Heart left ventricle (tissue), 16 donors: ENCODE measurements around the gene PAK4. TPM values are rescaled to one million over a fixed set of nuclear protein-coding genes. Genes with fewer than 3 reads are reported as not detected.

Experiments used
- ATAC-seq, 4 donors: fragments of 200-7000 bp; cut with Tn5 transposase; one replicate each; pipeline ENCODE4 v1.9.1; 2020 to 2022; ENCODE audit warnings: moderate library complexity in 4 of 4, mild to moderate bottlenecking in 3 of 4, moderate number of reproducible peaks in 1 of 4
- DNase-seq, 5 donors: peaks; one replicate each; pipeline ENCODE4 v3.0.0-alpha.2; 2020
- H3K27ac ChIP-seq, 12 donors: fragments of 200-600 bp; sonication (generic) in 4 of 12; one replicate each; pipeline versions ENCODE4 v1.5.0 to v1.8.0; 2016 to 2022; ENCODE audit warnings: mild to moderate bottlenecking in 2 of 12
- H3K27me3 ChIP-seq, 9 donors: fragments of 200-600 bp; sonication (generic) in 2 of 9; one replicate each; pipeline versions ENCODE4 v1.5.1 to v1.8.0; 2016 to 2022; ENCODE audit warnings: mild to moderate bottlenecking in 3 of 9
- H3K36me3 ChIP-seq, 9 donors: fragments of 200-600 bp; sonication (generic) in 2 of 9; one replicate each; pipeline versions ENCODE4 v1.5.0 to v1.8.0; 2018 to 2022; ENCODE audit warnings: mild to moderate bottlenecking in 2 of 9
- H3K4me1 ChIP-seq, 12 donors: fragments of 200-600 bp; sonication (generic) in 4 of 12; one replicate each; pipeline versions ENCODE4 v1.5.0 to v1.8.0; 2016 to 2022; ENCODE audit warnings: mild to moderate bottlenecking in 3 of 12
- H3K4me3 ChIP-seq, 12 donors: fragments of 200-600 bp; sonication (generic) in 4 of 12; one replicate each; pipeline versions ENCODE4 v1.5.0 to v1.8.0; 2017 to 2022; ENCODE audit warnings: mild to moderate bottlenecking in 9 of 12, moderate library complexity in 4 of 12
- H3K9me3 ChIP-seq, 12 donors: fragments of 200-600 bp; sonication (generic) in 4 of 12; one replicate each; pipeline versions ENCODE4 v1.5.0 to v1.8.0; 2016 to 2022; ENCODE audit warnings: mild to moderate bottlenecking in 1 of 12
- POLR2A ChIP-seq, 2 donors: fragments of 450-650 bp; IDR thresholded peaks; one replicate each; pipeline ENCODE4 v1.6.1; 2017; ENCODE audit warnings: antibody characterized with exemption in 2 of 2, mild to moderate bottlenecking in 2 of 2, moderate library complexity in 2 of 2
- WGBS, 4 donors: extraction: QIAGEN DNeasy Blood & Tissue Kit in 2 of 4; methylation state at CpG; one replicate each; pipeline versions ENCODE4 v1.1.5 to v1.1.7; 2013 to 2018; 5-methylcytosine and 5-hydroxymethylcytosine counted together
- intact Hi-C, 10 donors: fragments of 100-400 bp; cut with DNase I; formaldehyde crosslinking; loops; one replicate each; pipeline versions ENCODE4 v1.11.1 to v1.14.2; 2022
- polyA plus RNA-seq, 2 donors: library from polyadenylated mRNA; stranded (reverse); fragments of 200-250 nt; gene quantifications; one replicate each; pipeline ENCODE4 v1.2.3, GENCODE V29; 2013
- total RNA-seq, 9 donors: library from RNA; depleted of rRNA in 2 of 9; stranded (reverse); fragments of >200 nt in 2 of 9; fragmentation: NEBNext Ultra II Directional in 3 of 9; extraction: Animal tissue kit (Norgen Biotek cat#: 25700) in 3 of 9; gene quantifications; one replicate each; pipeline versions ENCODE4 v1.1.0 to v1.2.4, GENCODE V29; 2016 to 2023
- TF ChIP-seq, protein P1 (sequence below), 12 donors: fragments of 200-600 bp; sonication (generic) in 4 of 12; IDR thresholded peaks; one replicate each; pipeline versions ENCODE4 v1.5.0 to v1.8.0; 2018 to 2022; ENCODE audit warnings: antibody characterized with exemption in 12 of 12, mild to moderate bottlenecking in 5 of 12
- donor health status: ischemic (EF 13 %, LVEDD 7.1; RV severe dilation, severe dysfunction).
- donor health status: healthy with polysubstance abuse.
- donor health status: DM: no; HTN: yes; CAD: no.
- donor health status: DM: no; HTN: no; CAD: no.
- donor health status: ischemic (EF 25% LVEDD 6.9; RV normal size, moderate dysfunction).
- donor health status: ischemic (EF 25% LVEDD 5.7; RV mildly dilated, moderate dysfunction).
- donor health status: healthy.
- donor health status: DM: yes; HTN: yes; CAD: no.
- donor health status: ischemic (EF 35%, LVEDD 5.7; RV mildly dilated, moderate dysfunction).
- donor health status: nonischemic (EF 11% LVEDD 7.7; RV severe dilation, severe dysfunction).
- donor health status: DM: yes; HTN: yes; CAD: no.
- donor health status: PGD.
- donor health status: ischemic (EF 29% LVEDD 5.4; RV normal size, mild dysfunction).
- donor health status: nonischemic (EF 23%, LVEDD 6.1; RV moderate dilation, normal function).

PAK4 gene
- total and polyA plus RNA-seq, 11 donors: 9.5 to 25.8 (median 16.2) TPM

DNA sequence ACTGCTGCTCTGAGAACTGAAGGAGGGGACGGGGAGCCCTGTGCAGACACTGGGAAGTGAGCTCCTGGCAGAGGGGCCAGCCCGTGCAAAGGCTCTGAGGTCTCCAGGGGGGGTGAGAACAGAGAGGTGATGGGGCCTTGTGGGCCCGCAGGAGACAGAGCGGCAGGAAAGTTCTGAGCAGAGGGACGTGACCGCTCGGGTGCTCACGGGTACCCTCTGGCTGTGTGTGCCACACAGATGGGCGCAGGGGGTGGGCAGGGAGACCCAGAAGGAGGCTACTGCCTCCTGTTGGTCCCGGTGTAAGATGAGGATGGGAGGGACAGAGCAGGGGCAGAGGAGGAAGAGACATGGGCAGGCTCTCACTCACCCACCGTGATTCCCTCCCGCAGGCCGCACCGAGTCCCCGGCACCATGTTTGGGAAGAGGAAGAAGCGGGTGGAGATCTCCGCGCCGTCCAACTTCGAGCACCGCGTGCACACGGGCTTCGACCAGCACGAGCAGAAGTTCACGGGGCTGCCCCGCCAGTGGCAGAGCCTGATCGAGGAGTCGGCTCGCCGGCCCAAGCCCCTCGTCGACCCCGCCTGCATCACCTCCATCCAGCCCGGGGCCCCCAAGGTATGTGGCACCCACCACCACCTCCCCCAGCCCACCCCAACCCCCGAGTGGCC, 43.7 kb downstream of the PAK4 start:
- intact Hi-C loops: no loop called here
- Histone ChIP-seq H3K36me3 (peaks cover 0 to 36% (median 8%) of the 10 kb centered on the region in 9 donors), H3K4me1 (peaks cover 0 to 21% (median 13%) of the 10 kb centered on the region in 12 donors), H3K27ac (no peak overlapping the region), H3K4me3 (no peak overlapping the region), H3K27me3 (no peaks in the 10 kb centered on the region), H3K9me3 (no peaks in the 10 kb centered on the region)
- TF ChIP-seq POLR2A (IDR thresholded peaks at IDR 0.05): no peak
- TF ChIP-seq, protein P1, sequence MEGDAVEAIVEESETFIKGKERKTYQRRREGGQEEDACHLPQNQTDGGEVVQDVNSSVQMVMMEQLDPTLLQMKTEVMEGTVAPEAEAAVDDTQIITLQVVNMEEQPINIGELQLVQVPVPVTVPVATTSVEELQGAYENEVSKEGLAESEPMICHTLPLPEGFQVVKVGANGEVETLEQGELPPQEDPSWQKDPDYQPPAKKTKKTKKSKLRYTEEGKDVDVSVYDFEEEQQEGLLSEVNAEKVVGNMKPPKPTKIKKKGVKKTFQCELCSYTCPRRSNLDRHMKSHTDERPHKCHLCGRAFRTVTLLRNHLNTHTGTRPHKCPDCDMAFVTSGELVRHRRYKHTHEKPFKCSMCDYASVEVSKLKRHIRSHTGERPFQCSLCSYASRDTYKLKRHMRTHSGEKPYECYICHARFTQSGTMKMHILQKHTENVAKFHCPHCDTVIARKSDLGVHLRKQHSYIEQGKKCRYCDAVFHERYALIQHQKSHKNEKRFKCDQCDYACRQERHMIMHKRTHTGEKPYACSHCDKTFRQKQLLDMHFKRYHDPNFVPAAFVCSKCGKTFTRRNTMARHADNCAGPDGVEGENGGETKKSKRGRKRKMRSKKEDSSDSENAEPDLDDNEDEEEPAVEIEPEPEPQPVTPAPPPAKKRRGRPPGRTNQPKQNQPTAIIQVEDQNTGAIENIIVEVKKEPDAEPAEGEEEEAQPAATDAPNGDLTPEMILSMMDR (IDR thresholded peaks at IDR 0.05): no peak
- no peak for DNase-seq
- no peak for ATAC-seq
- WGBS, 4 donors: 91 to 94% (median 94%) methylated on average over 28 to 36 of the region's 36 CpGs

DNA sequence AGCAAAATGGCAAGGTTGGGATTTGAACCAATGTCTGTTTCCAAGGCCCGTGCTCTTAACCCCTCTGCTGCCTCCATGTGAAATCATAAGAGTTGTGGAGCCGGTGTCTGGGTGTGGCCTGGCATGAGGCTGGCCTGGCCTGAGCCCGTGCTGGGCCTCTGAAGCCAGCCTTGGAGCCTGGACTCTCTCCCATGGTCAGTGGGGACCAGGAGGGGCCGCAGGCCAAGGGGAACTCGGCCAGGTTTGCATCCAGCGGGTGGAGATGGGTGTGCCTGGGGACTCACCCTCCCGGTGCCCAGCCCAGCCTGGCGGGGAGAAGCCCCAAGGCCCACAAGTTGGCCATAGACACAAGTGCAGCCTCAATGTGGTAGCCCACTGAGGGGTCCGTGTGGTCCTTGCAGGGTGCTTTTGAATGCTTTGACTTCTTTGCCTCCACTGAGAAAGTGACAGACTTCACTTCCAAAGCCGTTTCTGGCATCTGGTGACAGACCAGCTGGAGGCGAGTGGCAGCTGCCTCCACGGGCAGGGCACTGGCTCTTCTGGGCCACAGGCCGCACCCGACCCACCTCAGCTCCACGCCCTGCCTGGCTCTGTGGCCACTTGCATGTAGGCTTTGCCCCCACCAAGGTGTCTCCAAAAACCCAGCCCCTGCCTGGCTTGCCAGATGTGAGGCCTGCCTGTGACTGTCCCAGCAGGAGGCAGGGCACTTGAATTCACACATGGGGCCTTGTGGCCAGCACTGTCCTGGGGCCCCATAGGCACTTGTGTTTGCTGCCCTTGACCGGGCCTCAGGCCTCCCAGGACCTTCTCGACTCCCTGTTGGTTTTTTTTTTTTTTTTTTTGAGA, 45.0 kb downstream of the PAK4 start:
- H3K4me1 ChIP-seq: peaks cover 0 to 21% (median 13%) of the 10 kb centered on the region in 12 donors
- H3K4me3 ChIP-seq: no peak overlapping the region
- no peak overlapping the region for H3K27ac ChIP-seq
- TF ChIP-seq POLR2A (IDR thresholded peaks at IDR 0.05): no peak
- TF ChIP-seq, protein P1 (IDR thresholded peaks at IDR 0.05): no peak
- intact Hi-C loops: no loop called here
- DNase-seq: no peak
- peaks cover 0 to 47% (median 12%) of the 10 kb centered on the region in 9 donors for H3K36me3 ChIP-seq
- 72 to 84% (median 81%) methylated on average over 13 to 17 of the region's 17 CpGs for WGBS, 4 donors
- no peaks in the 10 kb centered on the region for H3K27me3 ChIP-seq
- no peaks in the 10 kb centered on the region for H3K9me3 ChIP-seq
- no peak for ATAC-seq

DNA sequence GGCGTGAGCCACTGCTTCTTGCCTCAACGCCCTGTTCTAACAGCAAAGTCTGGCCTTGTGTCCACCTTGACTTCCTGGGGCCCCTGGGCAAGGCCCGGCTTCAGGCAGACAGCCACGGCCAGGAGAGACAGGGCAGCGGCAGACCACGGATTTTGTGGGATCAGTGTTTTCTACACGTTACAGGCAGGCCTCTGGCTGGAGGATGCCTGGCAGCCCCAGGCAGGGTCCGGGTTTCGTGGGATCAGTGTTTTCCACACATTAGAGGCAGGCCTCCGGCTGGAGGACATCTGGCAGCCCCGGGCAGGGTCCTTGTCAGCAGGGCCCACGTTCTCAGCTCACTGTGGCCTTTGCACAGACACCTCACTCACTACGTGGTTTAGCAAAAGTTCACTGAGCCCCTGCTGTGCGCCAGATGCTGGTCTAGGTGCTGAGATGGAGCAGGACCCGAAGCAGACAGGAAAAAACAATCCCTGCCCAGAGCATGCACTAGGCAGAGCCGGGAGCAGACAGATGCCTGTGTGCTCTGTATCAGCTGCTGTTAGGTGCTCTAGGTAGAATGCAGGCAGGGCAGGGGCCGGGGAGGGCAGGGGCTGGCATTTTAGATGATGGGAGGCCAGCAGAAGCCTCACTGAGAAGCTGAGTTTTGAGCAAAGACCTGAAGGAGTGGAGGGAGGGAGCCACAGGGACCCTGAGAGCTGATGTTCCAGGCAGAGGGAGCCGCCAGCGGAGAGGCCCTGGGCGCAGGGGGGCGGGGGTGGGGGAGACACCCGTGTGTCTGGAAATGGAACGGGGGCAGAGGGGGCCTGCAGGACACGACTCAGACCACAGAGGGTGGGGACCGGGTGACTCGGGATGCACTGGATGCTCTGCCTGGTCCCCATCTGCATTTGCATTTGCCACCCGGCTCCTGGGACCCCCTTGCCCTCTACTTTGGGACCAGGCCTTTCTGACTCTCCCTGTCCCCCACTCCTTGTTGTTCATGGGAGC, 46.2 kb downstream of the PAK4 start:
- intact Hi-C loops: no loop called here
- DNase-seq (no peak), ATAC-seq (no peak)
- WGBS, 4 donors: 83 to 90% (median 84%) methylated on average over 19 to 27 of the region's 27 CpGs
- H3K27me3 ChIP-seq: no peaks in the 10 kb centered on the region
- H3K27ac ChIP-seq: no peak overlapping the region
- H3K4me3 ChIP-seq: no peak overlapping the region
- no peaks in the 10 kb centered on the region for H3K9me3 ChIP-seq
- H3K4me1 ChIP-seq: peaks cover 0 to 12% (median 4%) of the 10 kb centered on the region in 12 donors
- no peak for TF ChIP-seq POLR2A (IDR thresholded peaks at IDR 0.05)
- TF ChIP-seq, protein P1 (IDR thresholded peaks at IDR 0.05): no peak
- H3K36me3 ChIP-seq: peaks cover 0 to 59% (median 13%) of the 10 kb centered on the region in 9 donors
